Activated CD4-positive, alpha-beta T cell treated with anti-CD3 and anti-CD28 coated beads for 36 hours (primary cell): ENCODE measurements around the gene C22orf31. TPM values are rescaled to one million over a fixed set of nuclear protein-coding genes. Genes with fewer than 3 reads are reported as not detected.
"Not testable (repeated sequence)": the region's sequence is repeated elsewhere in the genome, so short reads cannot be mapped to it uniquely, and the experiment has no call there.

Experiments used
- ATAC-seq: fragments of 200-7000 bp; cut with Tn5 transposase; one replicate; pipeline ENCODE4 v1.10.0; 2021; ENCODE audit warnings: mild to moderate bottlenecking, moderate library complexity
- CTCF ChIA-PET: fragments of 350-600 bp; sonication (Branson Sonifier 250); formaldehyde crosslinking; loops from one replicate; lab custom pipeline; 2021; ENCODE audit warnings: antibody characterized with exemption; lab: Charles Lee
- POLR2A ChIA-PET: fragments of 350-600 bp; sonication (Branson Sonifier 250); formaldehyde crosslinking; loops from one replicate; lab custom pipeline; 2021; ENCODE audit warnings: antibody characterized with exemption, inconsistent platforms; lab: Charles Lee
- DNase-seq: peaks from one replicate; pipeline ENCODE4 v3.0.0-alpha.2; 2020
- H3K27ac Mint-ChIP-seq: one replicate; pipeline ENCODE4 v1.8.0; 2021; ENCODE audit warnings: mixed read lengths
- H3K27me3 Mint-ChIP-seq: one replicate; pipeline ENCODE4 v1.8.0; 2021; ENCODE audit warnings: mixed read lengths
- H3K36me3 Mint-ChIP-seq: one replicate; pipeline ENCODE4 v1.8.0; 2021; ENCODE audit warnings: low read depth, mixed read lengths
- H3K4me1 Mint-ChIP-seq: one replicate; pipeline ENCODE4 v1.8.0; 2021; ENCODE audit warnings: mixed read lengths
- H3K4me3 Mint-ChIP-seq: one replicate; pipeline ENCODE4 v1.8.0; 2021; ENCODE audit warnings: mild to moderate bottlenecking, moderate library complexity, mixed read lengths
- H3K9me3 Mint-ChIP-seq: one replicate; pipeline ENCODE4 v1.8.0; 2021; ENCODE audit warnings: low read depth, mixed read lengths
- intact Hi-C, 2 experiments: fragments of 100-400 bp; cut with DNase I in 1 of 2; cut with micrococcal nuclease in 1 of 2; formaldehyde crosslinking; loops; one replicate each; pipeline versions ENCODE4 v1.14.2 to v1.15.1; 2022 to 2024; cut with DNase I, micrococcal nuclease
- total RNA-seq, 2 experiments: library from RNA; stranded (reverse); gene quantifications; one replicate each; pipeline ENCODE4 v1.2.3, GENCODE V29; 2021

C22orf31 gene
- total RNA-seq, 2 experiments from 2014 or later: not detected

GRCh38 chr22:29093501-29094300 lies 32.1 kb upstream of the C22orf31 start:
- CTCF ChIA-PET: no interaction called here

GRCh38 chr22:29093030-29093429 lies 31.4 kb upstream of the C22orf31 start:
- Mint-ChIP-seq H3K9me3 (no peaks in the 10 kb centered on the region), H3K36me3 (no peaks in the 10 kb centered on the region), H3K4me3 (no peak overlapping the region), H3K4me1 (no peaks in the 10 kb centered on the region), H3K27ac (no peak overlapping the region), H3K27me3 (peaks cover 16% of the 10 kb centered on the region)
- POLR2A ChIA-PET: no interaction called here
- DNase-seq (no peak), ATAC-seq (no peak)
- CTCF ChIA-PET: no interaction called here
- intact Hi-C loops: no loop called here

More at GRCh38 chr22:29093501-29094300, 32.1 kb upstream of the C22orf31 start:
- no peaks in the 10 kb centered on the region for H3K4me1 Mint-ChIP-seq
- peaks cover 16% of the 10 kb centered on the region for H3K27me3 Mint-ChIP-seq
- H3K27ac Mint-ChIP-seq: no peak overlapping the region
- no peak for ATAC-seq
- H3K36me3 Mint-ChIP-seq: no peaks in the 10 kb centered on the region
- intact Hi-C loops: no loop called here
- no peak overlapping the region for H3K4me3 Mint-ChIP-seq
- no peak for DNase-seq
- POLR2A ChIA-PET: no interaction called here
- no peaks in the 10 kb centered on the region for H3K9me3 Mint-ChIP-seq

GRCh38 chr22:29092243-29092642 lies 30.6 kb upstream of the C22orf31 start:
- H3K4me3 Mint-ChIP-seq: no peak overlapping the region
- no peak overlapping the region for H3K27ac Mint-ChIP-seq
- no peaks in the 10 kb centered on the region for H3K9me3 Mint-ChIP-seq
- ChIA-PET POLR2A (no interaction called here), CTCF (no interaction called here)
- H3K27me3 Mint-ChIP-seq: peaks cover 16% of the 10 kb centered on the region
- H3K36me3 Mint-ChIP-seq: no peaks in the 10 kb centered on the region
- intact Hi-C loops: no loop called here
- ATAC-seq: no peak
- H3K4me1 Mint-ChIP-seq: no peaks in the 10 kb centered on the region
- DNase-seq: no peak

GRCh38 chr22:29090039-29090438 lies 28.4 kb upstream of the C22orf31 start:
- Mint-ChIP-seq H3K27me3 (peaks cover 19% of the 10 kb centered on the region), H3K36me3 (no peaks in the 10 kb centered on the region), H3K4me1 (no peaks in the 10 kb centered on the region), H3K27ac (no peak overlapping the region), H3K9me3 (no peaks in the 10 kb centered on the region), H3K4me3 (no peak overlapping the region)
- CTCF ChIA-PET: no interaction called here
- no peak for DNase-seq
- POLR2A ChIA-PET: no interaction called here
- intact Hi-C loops: no loop called here
- ATAC-seq: no peak

GRCh38 chr22:29089507-29089906 lies 27.9 kb upstream of the C22orf31 start:
- Mint-ChIP-seq H3K27ac (no peak overlapping the region), H3K4me3 (no peak overlapping the region), H3K36me3 (no peaks in the 10 kb centered on the region), H3K9me3 (no peaks in the 10 kb centered on the region), H3K4me1 (no peaks in the 10 kb centered on the region), H3K27me3 (peaks cover 19% of the 10 kb centered on the region)
- DNase-seq (no peak), ATAC-seq (no peak)
- ChIA-PET POLR2A (no interaction called here), CTCF (no interaction called here)
- intact Hi-C loops: no loop called here

GRCh38 chr22:29088809-29089208 lies 27.2 kb upstream of the C22orf31 start:
- DNase-seq (no peak), ATAC-seq (no peak)
- POLR2A ChIA-PET: no interaction called here
- Mint-ChIP-seq H3K27ac (no peak overlapping the region), H3K4me1 (no peaks in the 10 kb centered on the region), H3K4me3 (no peak overlapping the region), H3K9me3 (no peaks in the 10 kb centered on the region), H3K36me3 (no peaks in the 10 kb centered on the region), H3K27me3 (peaks cover 19% of the 10 kb centered on the region)
- CTCF ChIA-PET: interaction anchor here (0.7 to 1.4 kb wide), 2 partner anchors 13 to 65 kb away, joined by 3 to 5 read pairs; no protein-coding TSS in a partner anchor
- intact Hi-C loops: no loop called here

GRCh38 chr22:29087012-29087411 lies 25.4 kb upstream of the C22orf31 start:
- ATAC-seq (no peak), DNase-seq (no peak)
- no peak overlapping the region for H3K4me3 Mint-ChIP-seq
- no peaks in the 10 kb centered on the region for H3K36me3 Mint-ChIP-seq
- peaks cover 18% of the 10 kb centered on the region for H3K27me3 Mint-ChIP-seq
- ChIA-PET CTCF (no interaction called here), POLR2A (no interaction called here)
- H3K9me3 Mint-ChIP-seq: no peaks in the 10 kb centered on the region
- H3K27ac Mint-ChIP-seq: no peak overlapping the region
- intact Hi-C loops: no loop called here
- no peaks in the 10 kb centered on the region for H3K4me1 Mint-ChIP-seq

- intact Hi-C loops: no loop called here
- no peak for DNase-seq
- ChIA-PET POLR2A (no interaction called here), CTCF (no interaction called here)
- Mint-ChIP-seq H3K4me1 (no peaks in the 10 kb centered on the region), H3K27me3 (peaks cover 10% of the 10 kb centered on the region), H3K9me3 (no peaks in the 10 kb centered on the region), H3K36me3 (no peaks in the 10 kb centered on the region), H3K27ac (no peak overlapping the region), H3K4me3 (no peak overlapping the region)
- ATAC-seq: no peak
Measured at GRCh38 chr22:29083933-29084591, 22.4 kb upstream of the C22orf31 start.

- H3K36me3 Mint-ChIP-seq, ATAC-seq, H3K9me3 Mint-ChIP-seq, CTCF ChIA-PET, H3K4me3 Mint-ChIP-seq, DNase-seq, POLR2A ChIA-PET, intact Hi-C loops, H3K4me1 Mint-ChIP-seq, H3K27me3 Mint-ChIP-seq, H3K27ac Mint-ChIP-seq: not testable (repeated sequence)
Measured at GRCh38 chr22:29083576-29083932, 21.9 kb upstream of the C22orf31 start.

- no peak for ATAC-seq
- peaks cover 8% of the 10 kb centered on the region for H3K27me3 Mint-ChIP-seq
- no peak for DNase-seq
- H3K27ac Mint-ChIP-seq: no peak overlapping the region
- intact Hi-C loops: no loop called here
- H3K36me3 Mint-ChIP-seq: no peaks in the 10 kb centered on the region
- H3K9me3 Mint-ChIP-seq: no peaks in the 10 kb centered on the region
- H3K4me1 Mint-ChIP-seq: no peaks in the 10 kb centered on the region
- POLR2A ChIA-PET: no interaction called here
- CTCF ChIA-PET: no interaction called here
- no peak overlapping the region for H3K4me3 Mint-ChIP-seq
Measured at GRCh38 chr22:29082826-29083545, 21.4 kb upstream of the C22orf31 start.

GRCh38 chr22:29081517-29082236 lies 20.0 kb upstream of the C22orf31 start:
- Mint-ChIP-seq H3K27me3 (peaks cover 10% of the 10 kb centered on the region), H3K4me3 (no peak overlapping the region), H3K9me3 (no peaks in the 10 kb centered on the region), H3K27ac (no peak overlapping the region), H3K36me3 (no peaks in the 10 kb centered on the region), H3K4me1 (no peaks in the 10 kb centered on the region)
- CTCF ChIA-PET: interaction anchor here (1.3 to 1.5 kb wide), 2 partner anchors 10 to 73 kb away, joined by 4 to 7 read pairs; no protein-coding TSS in a partner anchor
- POLR2A ChIA-PET: no interaction called here
- no peak for DNase-seq
- ATAC-seq: no peak
- intact Hi-C loops: no loop called here
